ENCODE measurements around the gene GNG7. TPM values are rescaled to one million over a fixed set of nuclear protein-coding genes. Genes with fewer than 3 reads are reported as not detected.

The GNG7 gene
- total and polyA plus RNA-seq, 2 donors (not counting 3 experiments of a cell fraction or from before 2014, with no cell fraction given), result 0.29 to 0.84 TPM

- ChIA-PET POLR2A (interaction anchor here (2.9 kb wide), 1 partner anchor 60 kb away, joined by 19 read pairs; the partner anchor contains the start of gene GADD45B), CTCF (no interaction called here)
- Histone ChIP-seq H3K27ac (ENCODE audit: insufficient read depth, low read depth, low read length) (peak overlapping the region; percentile 19), H3K27me3 (ENCODE audit: control insufficient read depth in 2 of 2, insufficient read depth in 2 of 2, low read length in 2 of 2) (no peaks in the 10 kb centered on the region), H3K9ac (replicated peaks; ENCODE audit: extremely low read depth, insufficient read depth, low read length) (no peak overlapping the region), H3K9me1 (replicated peaks; ENCODE audit: control insufficient read depth, extremely low read depth, insufficient read depth, low read length) (no peaks in the 10 kb centered on the region), H3K36me3 (ENCODE audit: control insufficient read depth in 2 of 2, extremely low read depth in 1 of 2, insufficient read depth in 2 of 2, low read length in 2 of 2) (no peaks in the 10 kb centered on the region), H3K79me2 (ENCODE audit: control insufficient read depth, insufficient read depth, low read length) (no peaks in the 10 kb centered on the region), H2AFZ (ENCODE audit: low read depth, low read length) (peak overlapping the region; percentile 30), H3K4me3 (replicated peaks in 1 of 3; ENCODE audit: insufficient read depth in 1 of 3, low read depth in 1 of 3, low read length in 3 of 3) (no peak overlapping the region), H4K20me1 (replicated peaks; ENCODE audit: control insufficient read depth, extremely low read depth, insufficient read depth, low read length) (no peaks in the 10 kb centered on the region), H3K9me3 (replicated peaks; ENCODE audit: control insufficient read depth, insufficient read depth, low read length) (no peaks in the 10 kb centered on the region), H3K4me1 (ENCODE audit: control insufficient read depth, extremely low read depth, insufficient read depth, low read length) (peaks cover 41% of the 10 kb centered on the region), H3K4me2 (ENCODE audit: insufficient read depth, low read length) (no peak overlapping the region)
- no TSS peak for BruUV-seq (replicated peaks)
- peak; percentile 49 for DNase-seq (ENCODE audit: low read depth, low spot score)
- peak; percentile 52 for FAIRE-seq
- no peak for TF ChIP-seq CTCF (IDR thresholded peaks at IDR 0.05; ENCODE audit: extremely low read depth in 1 of 2, insufficient read depth in 1 of 2, low read depth in 1 of 2, low read length in 2 of 2)
- intact Hi-C loops (cut with micrococcal nuclease) (no loop called here), dilution Hi-C loops (cut with MboI; ENCODE audit: extremely low pct_ligation_motif_present, low sequenced_read_pairs) (no loop called here)
These were observed 166.0 kb downstream of the GNG7 start for GRCh38 chr19:2536461-2536860.

GRCh38 chr19:2534423-2535013 lies 168.0 kb downstream of the GNG7 start:
- H3K27me3 ChIP-seq (ENCODE audit: control insufficient read depth in 2 of 2, insufficient read depth in 2 of 2, low read length in 2 of 2), result no peaks in the 10 kb centered on the region
- DNase-seq (ENCODE audit: low read depth, low spot score) (no peak), FAIRE-seq (peak; percentile 49)
- peak overlapping the region; percentile 43 for H3K9ac ChIP-seq (replicated peaks; ENCODE audit: extremely low read depth, insufficient read depth, low read length)
- no TSS peak for BruUV-seq (replicated peaks)
- peak overlapping the region; percentile 89 for H3K27ac ChIP-seq (ENCODE audit: insufficient read depth, low read depth, low read length)
- H3K4me3 ChIP-seq (replicated peaks in 1 of 3; ENCODE audit: insufficient read depth in 1 of 3, low read depth in 1 of 3, low read length in 3 of 3), result no peak overlapping the region
- H3K9me1 ChIP-seq (replicated peaks; ENCODE audit: control insufficient read depth, extremely low read depth, insufficient read depth, low read length), result no peaks in the 10 kb centered on the region
- intact Hi-C loops (cut with micrococcal nuclease), result no loop called here
- no peak overlapping the region for H3K4me2 ChIP-seq (ENCODE audit: insufficient read depth, low read length)
- dilution Hi-C loops (cut with MboI; ENCODE audit: extremely low pct_ligation_motif_present, low sequenced_read_pairs), result no loop called here
- H3K4me1 ChIP-seq (ENCODE audit: control insufficient read depth, extremely low read depth, insufficient read depth, low read length), result peaks cover 33% of the 10 kb centered on the region
- TF ChIP-seq POLR2AphosphoS5 (IDR thresholded peaks at IDR 0.05; ENCODE audit: insufficient read depth, low read depth, low read length), result no peak
- no peak for TF ChIP-seq GATA2 (IDR thresholded peaks at IDR 0.05; ENCODE audit: insufficient read depth, insufficient read length, low read depth, low read length)
- TF ChIP-seq FOS (IDR thresholded peaks at IDR 0.05; ENCODE audit: borderline replicate concordance, insufficient read depth, low read length), result no peak
- TF ChIP-seq EZH2 (IDR thresholded peaks at IDR 0.05; ENCODE audit: borderline replicate concordance, low read depth, low read length, severe bottlenecking), result no peak
- TF ChIP-seq POLR2A (IDR thresholded peaks at IDR 0.05; ENCODE audit: low read depth, low read length), result no peak
- TF ChIP-seq, protein P1, sequence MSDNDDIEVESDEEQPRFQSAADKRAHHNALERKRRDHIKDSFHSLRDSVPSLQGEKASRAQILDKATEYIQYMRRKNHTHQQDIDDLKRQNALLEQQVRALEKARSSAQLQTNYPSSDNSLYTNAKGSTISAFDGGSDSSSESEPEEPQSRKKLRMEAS (IDR thresholded peaks at IDR 0.05; ENCODE audit: insufficient read depth, insufficient read length), result no peak
- no peaks in the 10 kb centered on the region for H3K36me3 ChIP-seq (ENCODE audit: control insufficient read depth in 2 of 2, extremely low read depth in 1 of 2, insufficient read depth in 2 of 2, low read length in 2 of 2)
- no peaks in the 10 kb centered on the region for H4K20me1 ChIP-seq (replicated peaks; ENCODE audit: control insufficient read depth, extremely low read depth, insufficient read depth, low read length)
- CTCF ChIA-PET, result interaction anchor here (1.0 to 2.8 kb wide), 8 partner anchors 8 to 103 kb away, joined by 3 to 20 read pairs (median 6); partner anchors contain the start of gene GADD45B
- H3K9me3 ChIP-seq (replicated peaks; ENCODE audit: control insufficient read depth, insufficient read depth, low read length), result no peaks in the 10 kb centered on the region
- POLR2A ChIA-PET, result interaction anchor here (1.9 to 2.8 kb wide), 2 partner anchors 44 to 57 kb away, joined by 4 to 53 read pairs; partner anchors contain the start of gene GADD45B
- no peaks in the 10 kb centered on the region for H3K79me2 ChIP-seq (ENCODE audit: control insufficient read depth, insufficient read depth, low read length)
- peak overlapping the region; percentile 13 for H2AFZ ChIP-seq (ENCODE audit: low read depth, low read length)

All from endothelial cell of umbilical vein (primary cell).